HG03196 (cell line): ENCODE data around the gene COL11A2.
"Not testable (repeated sequence)": the region's sequence is repeated elsewhere in the genome, so short reads cannot be mapped to it uniquely, and the experiment has no call there.

Experiments
- ATAC-seq: cut with Tn5 transposase; IDR thresholded peaks from one replicate; pipeline ENCODE4 v1.9.1; 2021; ENCODE audit not compliant: unreplicated experiment

The COL11A2 gene

DNA sequence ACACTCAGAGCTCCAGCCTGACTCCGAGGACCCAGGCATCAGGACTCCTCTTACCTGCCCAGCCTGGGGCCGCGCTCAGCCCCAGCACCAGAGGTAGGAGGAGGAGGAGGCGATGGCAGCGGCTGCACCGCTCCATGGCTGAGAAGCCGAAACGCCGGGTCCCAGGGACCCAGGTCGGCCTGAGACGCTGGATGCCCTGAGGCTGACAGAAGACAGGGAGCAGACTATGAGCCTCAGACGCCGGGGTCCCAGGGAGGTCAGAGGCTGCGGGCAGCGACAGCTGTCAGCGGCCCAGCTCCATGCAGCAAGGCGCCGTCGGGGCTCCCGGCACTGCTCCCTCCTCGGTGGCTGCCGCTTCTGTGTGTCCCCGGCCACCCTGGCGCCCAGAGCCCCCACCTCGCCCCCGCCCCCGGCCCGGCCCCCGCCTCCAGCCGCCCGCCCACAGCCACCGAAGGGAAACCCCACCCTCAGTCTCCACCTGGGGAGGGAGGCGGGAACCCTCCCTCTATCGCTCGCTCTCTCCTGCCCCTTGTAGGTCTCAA lies at the start of gene COL11A2:
TSS of gene COL11A2 (minus strand) at position 363 of the 542 bp plus-strand sequence. CDS start at position 136, 227 bp downstream.
- ATAC-seq: no peak

DNA sequence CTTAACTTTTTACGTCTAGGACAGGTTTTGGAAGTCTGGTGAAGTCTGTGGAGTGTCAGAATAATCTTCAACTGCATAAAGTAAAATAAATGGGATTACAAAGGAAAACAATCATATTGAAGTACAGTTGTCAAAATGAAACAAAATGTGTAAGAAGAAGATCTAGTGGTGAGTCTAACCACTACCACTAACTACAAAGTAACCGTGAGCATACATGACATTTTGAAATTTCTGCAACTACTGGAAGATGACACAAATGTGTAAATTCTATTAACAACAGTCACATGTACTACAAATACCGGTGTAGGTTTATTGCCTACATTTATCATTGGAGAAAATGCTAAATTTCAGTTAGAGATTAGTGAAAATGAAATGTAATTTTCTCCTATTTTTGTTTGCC lies 49.7 kb upstream of the COL11A2 start:
- ATAC-seq: no peak

DNA sequence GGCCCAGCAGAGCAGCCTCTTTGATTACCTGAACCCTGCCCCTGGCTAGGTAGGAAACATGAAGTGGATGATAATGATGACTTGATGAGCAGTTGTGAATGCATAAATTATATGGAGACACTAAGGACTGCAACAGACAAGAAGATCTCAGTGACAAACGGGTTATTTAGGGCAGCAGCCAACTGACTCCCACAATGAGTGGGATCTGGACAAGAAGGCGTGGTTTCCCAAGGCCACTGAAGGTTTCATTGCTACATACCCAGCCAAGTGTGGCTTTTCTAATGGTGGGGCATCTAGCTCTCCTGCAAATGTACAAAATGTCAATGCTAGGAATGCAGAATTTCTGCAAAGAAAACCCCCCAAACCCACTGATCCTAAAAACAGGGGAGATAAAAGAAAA lies 45.5 kb upstream of the COL11A2 start:
- no peak for ATAC-seq

DNA sequence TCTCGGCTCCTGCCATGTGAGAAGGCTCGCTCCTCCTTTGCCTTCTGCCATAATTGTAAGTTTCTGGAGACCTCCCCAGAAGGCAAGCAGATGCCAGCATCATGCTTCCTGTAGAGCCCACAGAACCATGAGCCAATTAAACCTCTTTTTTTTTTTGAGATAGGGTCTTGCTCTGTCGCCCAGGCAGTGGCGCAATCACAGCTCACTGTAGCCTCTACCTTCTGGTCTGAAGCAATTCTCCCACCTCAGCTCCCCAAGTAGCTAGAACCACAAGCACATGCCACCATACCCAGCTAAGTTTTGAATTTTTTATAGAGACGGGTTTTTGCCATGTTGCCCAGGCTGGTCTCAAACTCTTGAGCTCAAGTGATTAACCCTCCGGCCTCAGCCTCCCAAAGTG lies 44.6 kb upstream of the COL11A2 start:
- ATAC-seq: no peak

DNA sequence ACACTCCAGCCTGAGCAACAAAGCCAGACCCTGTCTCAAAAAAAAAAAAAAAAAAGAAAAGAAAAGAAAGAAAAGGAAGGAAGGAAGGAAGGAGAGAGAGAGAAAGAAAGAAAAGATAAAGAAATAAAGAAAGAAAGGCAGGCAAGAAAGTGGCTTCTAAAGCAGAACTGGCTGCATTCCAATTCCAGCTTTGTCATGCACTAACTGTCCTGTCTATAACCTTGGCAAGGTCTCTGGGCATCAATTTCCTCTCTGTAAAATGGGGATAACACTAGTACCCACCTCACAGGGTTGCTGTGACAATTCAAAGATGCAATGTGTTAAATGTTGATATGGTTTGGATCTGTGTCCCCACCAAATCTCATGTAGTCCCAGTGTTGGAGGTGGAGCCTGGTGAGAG lies 44.1 kb upstream of the COL11A2 start:
- ATAC-seq: no peak

DNA sequence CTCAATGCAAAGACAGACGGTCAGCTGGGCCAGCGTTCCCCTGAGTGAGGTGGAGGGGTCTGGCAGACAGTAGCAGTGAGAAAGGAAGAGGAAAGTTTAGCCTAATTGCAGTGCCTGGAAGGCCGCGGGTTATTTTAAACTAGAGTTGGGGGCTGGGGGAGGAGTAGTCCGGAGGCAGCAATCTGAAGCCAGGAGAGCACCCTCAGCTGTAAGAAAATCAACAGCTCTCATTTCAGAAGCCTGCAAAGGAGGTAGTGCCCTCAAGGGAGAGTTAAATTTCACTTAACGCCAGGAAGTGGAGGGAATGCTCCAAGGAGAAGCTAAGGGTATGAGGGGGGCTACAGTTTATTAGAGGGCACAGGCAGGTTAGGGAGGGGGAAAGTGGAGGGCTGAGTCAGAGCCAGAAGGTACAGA lies 43.0 kb upstream of the COL11A2 start:
- no peak for ATAC-seq

DNA sequence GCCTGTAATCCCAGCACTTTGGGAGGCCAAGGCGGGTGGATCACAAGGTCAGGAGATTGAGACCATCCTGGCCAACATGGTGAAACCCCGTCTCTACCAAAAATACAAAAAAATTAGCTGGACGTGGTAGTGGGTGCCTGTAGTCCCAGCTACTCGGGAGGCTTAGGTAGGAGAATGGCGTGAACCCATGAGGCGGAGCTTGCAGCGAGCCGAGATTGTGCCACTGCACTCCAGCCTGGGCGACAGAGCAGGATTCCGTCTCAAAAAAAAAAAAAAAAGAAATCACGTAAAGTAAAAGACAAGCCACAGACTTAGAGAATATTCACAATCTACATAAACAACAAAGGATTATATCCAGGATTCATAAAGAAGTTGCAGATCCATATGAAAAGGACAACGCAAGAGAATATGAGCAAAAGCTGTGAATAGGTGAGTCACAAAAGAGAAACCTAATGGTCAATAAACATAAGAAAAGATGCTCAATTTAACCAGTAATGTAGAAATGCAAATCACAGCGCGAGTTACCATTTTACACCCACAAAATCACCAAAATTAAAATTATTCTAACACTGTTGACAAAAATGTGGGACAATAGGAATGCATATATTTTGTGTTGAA lies 34.3 kb upstream of the COL11A2 start:
- not testable (repeated sequence) for ATAC-seq

DNA sequence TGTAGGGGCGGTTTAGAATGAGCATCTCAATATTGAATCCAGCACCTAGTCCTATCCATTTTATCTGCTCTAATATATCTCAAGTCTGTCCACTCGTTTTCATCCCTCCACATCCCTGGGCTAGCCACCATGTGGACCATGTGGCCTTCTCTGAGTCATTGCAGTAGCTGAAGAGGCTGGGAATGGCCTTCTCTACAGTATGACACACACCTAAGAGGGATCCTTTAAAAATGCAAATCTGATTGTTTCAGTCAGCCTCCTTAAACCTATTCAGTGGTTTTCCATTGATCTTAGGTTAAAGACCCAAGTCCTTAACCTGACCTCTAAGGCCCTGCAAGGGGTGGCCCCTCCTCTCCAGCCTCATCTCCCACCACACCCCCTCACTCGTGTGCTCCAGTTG lies 25.4 kb upstream of the COL11A2 start:
- ATAC-seq: no peak

DNA sequence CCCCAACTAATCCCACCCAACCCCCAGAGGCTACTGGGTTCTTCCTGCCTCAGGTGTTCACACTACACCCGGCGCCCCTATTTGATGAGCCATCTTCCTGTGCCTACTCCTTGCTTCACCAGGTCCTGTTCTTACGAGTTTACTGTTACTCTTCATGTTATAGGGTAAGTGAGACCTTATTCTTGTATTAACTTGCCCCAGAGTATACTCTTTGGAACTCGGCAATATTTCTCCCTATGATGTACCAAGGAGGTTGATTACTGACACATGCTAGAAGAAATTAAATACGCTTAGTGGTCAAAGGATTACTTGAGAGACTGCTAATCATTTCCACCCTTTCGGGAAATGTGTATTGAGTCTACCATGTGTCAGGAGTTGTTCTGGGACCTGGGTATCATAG lies 25.0 kb upstream of the COL11A2 start:
- no peak for ATAC-seq

DNA sequence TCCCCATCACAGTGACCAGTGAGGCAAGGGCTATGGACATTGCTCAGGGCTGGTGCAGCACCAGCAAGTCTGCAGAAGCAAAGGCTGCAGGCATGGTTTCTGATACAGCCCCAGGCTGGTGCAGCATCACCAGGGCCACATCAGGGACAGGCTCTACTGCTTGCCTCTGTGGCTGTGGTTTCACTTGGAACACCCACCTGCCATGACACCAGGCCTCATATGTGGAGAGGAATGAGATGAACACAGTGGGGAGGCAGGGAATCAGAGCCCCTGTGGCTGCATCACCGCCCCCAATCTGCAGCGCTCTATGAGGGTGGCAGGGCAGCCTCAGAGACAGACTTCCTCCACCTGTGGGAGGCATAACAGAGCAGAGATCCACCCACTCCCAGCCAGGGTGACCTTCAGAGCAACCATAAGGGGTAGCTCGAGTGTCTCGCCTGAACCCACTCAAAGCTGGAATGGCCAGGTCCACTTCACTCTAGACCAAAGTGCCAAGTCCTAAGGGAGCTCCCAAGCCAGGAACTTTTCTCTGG lies 23.9 kb upstream of the COL11A2 start:
- ATAC-seq: no peak

DNA sequence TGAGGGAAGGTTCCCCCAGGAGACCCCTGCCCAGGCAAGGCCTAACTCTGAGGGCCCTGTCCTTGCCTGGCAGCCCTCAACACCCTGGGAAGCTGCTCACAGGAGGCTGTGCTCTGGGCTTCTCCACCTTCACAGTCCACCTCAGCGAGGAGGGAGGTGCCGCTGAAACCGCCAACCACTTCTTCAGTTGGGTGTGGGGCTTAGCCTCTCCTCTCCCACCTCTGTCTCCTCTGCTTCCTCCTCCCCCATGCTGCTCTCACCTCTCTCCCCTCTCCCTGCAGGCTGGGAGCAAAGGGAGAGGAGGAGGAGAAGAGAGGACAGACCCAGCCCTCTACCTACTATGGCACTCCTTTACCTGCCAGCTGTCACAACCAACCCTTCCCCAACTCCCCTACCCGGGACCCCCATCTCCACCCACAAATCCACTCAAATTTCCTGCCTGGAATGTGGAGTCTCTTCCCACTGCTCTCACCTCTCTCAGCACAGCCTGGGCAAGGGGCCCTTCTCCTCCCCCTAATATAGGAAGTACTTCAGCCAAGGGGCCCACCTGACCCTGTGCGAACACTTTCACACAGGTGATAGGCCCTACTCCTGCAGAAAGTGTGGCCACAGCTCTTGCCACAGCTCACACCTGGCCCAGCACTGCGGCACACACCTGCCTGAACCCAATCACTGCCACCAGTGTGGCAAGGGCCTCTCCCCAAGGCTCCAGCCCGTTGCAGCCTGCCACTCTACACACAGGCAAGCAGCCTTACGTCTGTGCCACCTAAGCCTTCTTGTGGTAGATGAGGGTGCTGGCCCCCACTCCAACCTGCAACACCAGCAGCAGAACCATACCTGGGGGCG lies 23.2 kb upstream of the COL11A2 start:
- ATAC-seq: no peak

DNA sequence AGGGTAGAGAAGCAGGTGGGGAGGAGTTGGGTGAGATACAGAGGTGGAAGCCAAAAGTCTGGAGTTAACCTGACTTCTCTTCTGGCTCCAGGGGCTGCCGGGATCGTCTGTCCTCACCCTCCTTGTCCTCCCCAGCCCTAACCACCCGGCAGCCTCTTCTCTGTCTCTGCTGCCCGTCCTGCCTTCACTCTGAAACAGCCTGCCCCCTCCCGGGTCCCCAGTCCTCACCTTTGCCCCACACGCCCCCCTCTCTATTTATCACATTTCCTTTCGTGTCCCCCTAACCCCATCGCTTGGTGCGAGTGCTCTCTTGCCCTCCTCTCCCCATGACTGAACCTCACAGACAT lies 21.7 kb upstream of the COL11A2 start:
- no peak for ATAC-seq

DNA sequence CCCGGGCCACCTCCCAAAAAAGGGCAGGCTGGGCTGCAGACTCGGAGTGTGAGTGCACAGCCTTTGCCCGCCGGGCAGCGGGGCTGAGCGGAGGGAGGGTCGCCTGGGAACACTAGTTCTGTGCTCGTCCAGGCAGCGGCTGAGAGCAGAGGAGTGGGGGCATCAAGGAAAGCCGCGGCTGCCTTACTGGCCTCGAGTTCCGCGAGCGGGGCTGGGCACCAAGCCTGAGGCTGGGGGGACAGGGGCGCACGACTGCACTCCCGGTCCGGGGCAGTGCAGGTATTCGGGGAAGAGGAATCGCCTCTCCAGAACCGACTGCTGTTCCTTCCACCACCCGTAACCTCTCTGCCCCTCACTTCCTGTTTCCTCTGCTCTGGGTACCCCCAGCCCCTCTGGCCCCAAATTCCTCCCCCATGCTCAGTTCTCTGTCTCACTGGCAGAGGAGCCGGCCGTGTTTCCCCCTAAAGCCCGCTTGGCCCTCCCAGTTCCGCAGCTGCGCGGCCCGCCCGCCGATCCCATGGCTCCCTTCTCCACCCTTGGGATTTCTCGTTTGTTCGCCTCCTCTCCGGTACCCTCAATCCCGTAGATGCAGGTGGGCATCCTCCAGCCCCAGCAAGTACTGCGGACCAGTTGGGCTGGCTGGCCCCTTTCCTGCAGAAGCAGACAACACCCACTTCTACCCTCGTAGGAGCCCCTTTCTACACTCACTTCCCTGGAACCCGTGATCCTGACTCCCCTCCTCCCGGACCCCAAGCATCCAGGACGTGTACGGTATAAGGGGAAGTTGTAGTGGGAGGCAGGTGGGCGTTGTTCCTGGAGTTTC lies 21.1 kb upstream of the COL11A2 start:
- no peak for ATAC-seq

DNA sequence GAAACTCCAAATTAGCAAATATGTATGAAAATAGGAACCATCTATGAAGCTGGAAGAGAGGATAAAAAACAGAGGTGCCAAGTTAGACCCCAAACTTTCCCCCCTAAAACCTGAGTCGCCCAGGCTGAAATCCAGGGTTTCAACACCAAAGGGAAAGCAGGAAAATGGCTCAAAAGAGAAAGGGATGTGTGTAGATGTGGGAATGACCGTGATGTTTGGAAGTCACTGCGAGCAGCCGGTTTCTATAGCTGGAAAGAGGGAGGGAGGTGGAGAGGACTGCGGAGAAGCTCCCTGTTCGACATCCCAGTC lies 20.5 kb upstream of the COL11A2 start:
- no peak for ATAC-seq

DNA sequence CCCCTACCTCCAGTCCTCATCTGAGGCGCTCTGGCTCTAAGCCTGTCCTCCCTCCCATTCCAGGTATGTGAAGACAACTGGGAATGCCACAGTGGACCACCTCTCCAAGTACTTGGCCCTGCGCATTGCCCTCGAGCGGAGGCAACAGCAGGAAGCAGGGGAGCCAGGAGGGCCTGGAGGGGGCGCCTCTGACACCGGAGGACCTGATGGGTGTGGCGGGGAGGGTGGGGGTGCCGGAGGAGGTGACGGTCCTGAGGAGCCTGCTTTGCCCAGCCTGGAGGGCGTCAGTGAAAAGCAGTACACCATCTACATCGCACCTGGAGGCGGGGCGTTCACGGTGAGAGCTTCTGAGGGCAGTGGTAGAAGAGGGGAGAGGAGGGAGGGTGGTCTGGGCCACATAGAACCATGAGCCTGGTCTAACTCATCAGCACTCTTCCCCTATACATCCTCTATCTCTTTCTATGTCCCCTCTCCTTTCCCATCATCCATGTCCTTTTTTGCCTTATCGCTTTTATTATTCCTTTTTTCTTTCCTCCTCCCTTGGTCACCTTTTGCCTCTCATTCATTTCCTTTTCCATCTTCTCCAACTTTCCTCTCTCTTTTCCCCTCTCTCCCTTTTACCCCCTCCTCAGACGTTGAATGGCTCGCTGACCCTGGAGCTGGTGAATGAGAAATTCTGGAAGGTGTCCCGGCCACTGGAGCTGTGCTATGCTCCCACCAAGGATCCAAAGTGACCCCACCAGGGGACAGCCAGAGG lies 19.6 kb upstream of the COL11A2 start:
- ATAC-seq: no peak

DNA sequence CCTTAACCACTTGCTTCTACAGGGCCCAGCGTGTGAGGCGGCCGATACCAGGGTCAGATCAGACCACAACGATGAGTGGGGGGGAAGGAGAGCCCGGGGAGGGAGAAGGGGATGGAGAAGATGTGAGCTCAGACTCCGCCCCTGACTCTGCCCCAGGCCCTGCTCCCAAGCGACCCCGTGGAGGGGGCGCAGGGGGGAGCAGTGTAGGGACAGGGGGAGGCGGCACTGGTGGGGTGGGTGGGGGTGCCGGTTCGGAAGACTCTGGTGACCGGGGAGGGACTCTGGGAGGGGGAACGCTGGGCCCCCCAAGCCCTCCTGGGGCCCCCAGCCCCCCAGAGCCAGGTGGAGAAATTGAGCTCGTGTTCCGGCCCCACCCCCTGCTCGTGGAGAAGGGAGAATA lies 18.9 kb upstream of the COL11A2 start:
- ATAC-seq: no peak

DNA sequence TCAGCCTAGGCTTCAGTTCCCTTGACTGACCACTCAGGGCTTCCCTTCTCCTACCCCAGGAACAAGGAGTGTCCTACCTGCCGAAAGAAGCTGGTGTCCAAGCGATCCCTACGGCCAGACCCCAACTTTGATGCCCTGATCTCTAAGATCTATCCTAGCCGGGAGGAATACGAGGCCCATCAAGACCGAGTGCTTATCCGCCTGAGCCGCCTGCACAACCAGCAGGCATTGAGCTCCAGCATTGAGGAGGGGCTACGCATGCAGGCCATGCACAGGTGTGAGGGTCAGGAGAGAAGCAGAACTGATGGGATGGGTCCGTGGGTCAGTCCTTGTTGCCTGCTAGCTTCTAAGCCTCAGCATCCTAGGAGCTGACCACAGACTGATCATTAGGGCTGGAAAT lies 17.6 kb upstream of the COL11A2 start:
- no peak for ATAC-seq

DNA sequence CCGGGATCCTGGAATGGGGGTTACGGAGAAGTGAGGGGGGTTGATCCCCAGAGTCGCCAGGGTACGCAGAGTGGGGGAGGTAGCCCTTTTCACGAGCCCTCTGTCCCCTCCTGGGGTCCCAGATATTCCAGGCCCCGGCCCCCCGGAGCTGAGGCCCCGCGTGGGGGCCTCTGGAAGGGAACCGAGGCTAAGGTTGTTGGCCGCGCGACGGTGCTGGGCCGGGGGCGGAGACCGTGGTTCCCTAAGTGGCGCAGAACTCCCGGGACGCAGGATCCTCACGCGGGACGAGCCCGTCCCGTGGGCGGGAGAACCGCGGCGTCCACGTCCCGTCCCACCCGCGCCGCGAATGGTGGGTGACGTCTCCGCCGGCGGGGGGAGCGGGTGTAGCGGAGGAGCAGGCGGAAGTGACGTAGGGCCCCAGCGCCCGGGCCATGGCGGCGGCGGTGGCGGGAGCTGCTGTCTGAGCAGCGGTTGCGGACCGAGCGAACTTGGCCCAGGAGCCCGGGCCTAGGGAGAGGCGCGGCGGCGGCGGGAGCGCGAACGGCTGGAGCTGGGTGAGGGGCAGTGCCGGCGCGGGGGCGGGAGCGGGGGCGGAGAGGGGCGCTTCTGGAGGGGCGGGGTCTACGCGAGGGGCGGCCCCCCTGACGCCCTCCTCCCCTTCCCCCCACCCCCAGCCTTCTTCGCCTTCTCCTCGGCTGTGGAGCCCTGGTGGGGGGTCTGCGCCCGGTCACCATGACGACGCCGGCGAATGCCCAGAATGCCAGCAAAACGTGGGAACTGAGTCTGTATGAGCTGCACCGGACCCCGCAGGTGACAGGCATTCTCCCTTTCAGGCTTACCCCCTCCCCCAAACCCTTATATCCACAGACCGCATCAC lies 16.1 kb upstream of the COL11A2 start, which contains the start of gene RING1:
TSS of gene RING1 (plus strand) at position 410 of the 877 bp plus-strand sequence. CDS start at position 733, 323 bp downstream.
- peak; percentile 40 for ATAC-seq

DNA sequence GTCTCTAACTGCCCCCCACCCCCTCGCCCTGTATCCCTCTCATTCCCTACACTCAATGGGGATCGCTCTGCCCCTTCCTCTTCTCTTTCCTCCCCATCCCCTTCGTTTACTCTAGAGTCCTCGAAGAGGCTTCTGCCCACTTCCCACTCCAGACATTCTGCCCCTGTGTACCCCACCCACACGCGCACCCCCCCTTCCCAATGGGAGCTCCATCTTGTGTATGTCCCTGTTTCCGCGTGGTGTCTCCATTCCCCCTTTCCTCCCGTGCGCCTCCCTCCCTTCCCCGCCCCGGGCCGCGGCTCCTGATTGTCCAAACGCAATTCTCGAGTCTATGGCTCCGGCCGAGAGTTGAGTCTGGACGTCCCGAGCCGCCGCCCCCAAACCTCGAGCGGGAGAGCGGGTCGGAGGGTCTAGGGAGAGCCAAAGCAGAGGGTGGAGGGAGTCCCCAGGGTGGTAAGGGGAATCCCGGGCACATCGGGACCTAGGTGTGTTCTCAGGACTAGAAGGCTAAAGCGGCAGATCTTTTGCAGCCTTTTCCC lies 15.4 kb upstream of the COL11A2 start:
- no peak for ATAC-seq
